Suprapubic skin (tissue), 3 donors: ENCODE data around the gene SFTPB.

Experiments
- CTCF ChIP-seq, 2 donors: fragments of 200-600 bp in 1 of 2; fragments of 450-650 bp in 1 of 2; sonication (generic) in 1 of 2; IDR thresholded peaks; one replicate each; pipeline ENCODE4 v1.5.1; 2016 to 2019; ENCODE audit warnings: antibody characterized with exemption in 2 of 2, mild to moderate bottlenecking in 1 of 2, moderate library complexity in 1 of 2
- POLR2A ChIP-seq, 2 donors: fragments of 450-650 bp; IDR thresholded peaks; one replicate each; pipeline ENCODE4 v1.6.1; 2017; ENCODE audit warnings: antibody characterized with exemption in 2 of 2, mild to moderate bottlenecking in 2 of 2, moderate library complexity in 2 of 2

- no peak for TF ChIP-seq POLR2A (IDR thresholded peaks at IDR 0.05)
- TF ChIP-seq CTCF (IDR thresholded peaks at IDR 0.05) = no peak
Measured at GRCh38 chr2:85628658-85629057, 39.3 kb downstream of the SFTPB start.
